ENCODE data around the gene HRK. TPM values are rescaled to one million over a fixed set of nuclear protein-coding genes. Genes with fewer than 3 reads are reported as not detected.

Gene HRK
- total and polyA plus RNA-seq, 10 of the 15 experiments (the other 5 are each of a cell fraction or from before 2014, with no cell fraction given), result not detected

GRCh38 chr12:116812238-116812637 lies 69.0 kb downstream of the HRK start:
- 45% methylated on average over 10 of the region's 10 CpGs for WGBS (ENCODE audit: insufficient coverage, insufficient replicate concordance, low lambda C conversion rate, missing lambda C conversion rate)
- Histone ChIP-seq H3K79me2 (ENCODE audit: control insufficient read depth, insufficient read depth, low read length) (no peaks in the 10 kb centered on the region), H3K27me3 (replicated peaks in 1 of 2; ENCODE audit: control insufficient read depth in 2 of 2, insufficient read depth in 2 of 2, low read length in 1 of 2) (no peaks in the 10 kb centered on the region), H3K27ac (ENCODE audit: control insufficient read depth, insufficient read depth) (no peak overlapping the region), H4K20me1 (ENCODE audit: control insufficient read depth, insufficient read depth) (no peaks in the 10 kb centered on the region), H3K9ac (ENCODE audit: control insufficient read depth, insufficient read depth, low read length) (no peak overlapping the region), H3K9me3 (replicated peaks; ENCODE audit: control insufficient read depth, insufficient read depth, low read length) (no peaks in the 10 kb centered on the region), H3K36me3 (ENCODE audit: control insufficient read depth in 2 of 2, insufficient read depth in 2 of 2, low read length in 1 of 2) (no peaks in the 10 kb centered on the region; a peak in 1 of 4 replicates), H3K4me1 (ENCODE audit: control insufficient read depth, insufficient read depth, low read length) (no peaks in the 10 kb centered on the region), H3K4me3 (no peak overlapping the region), H3K4me2 (ENCODE audit: control insufficient read depth, insufficient read depth) (no peak overlapping the region), H2AFZ (ENCODE audit: control insufficient read depth, low read depth, low read length) (no peak overlapping the region)
- intact Hi-C loops (cut with micrococcal nuclease; ENCODE audit: unreplicated experiment), result no loop called here
- TF ChIP-seq ATF2 (IDR thresholded peaks at IDR 0.05; ENCODE audit: low read length) (no peak), MYC (IDR thresholded peaks at IDR 0.05; ENCODE audit: insufficient read depth, insufficient read length, insufficient replicate concordance, low read length, severe bottlenecking) (no peak), HSF1 (IDR thresholded peaks at IDR 0.05; ENCODE audit: low read depth, low read length) (no peak), NR2F1 (conservative IDR thresholded peaks at IDR 0.05) (no peak), KAT2A (conservative IDR thresholded peaks at IDR 0.05; ENCODE audit: control insufficient read depth, low read depth, low read length) (no peak), MXI1 (IDR thresholded peaks at IDR 0.05; ENCODE audit: low read depth, low read length) (no peak), CBFB (IDR thresholded peaks at IDR 0.05; ENCODE audit: low read depth) (no peak), CBX5 (IDR thresholded peaks at IDR 0.05; ENCODE audit: low read depth) (no peak), TAF1 (IDR thresholded peaks at IDR 0.05; ENCODE audit: borderline replicate concordance, low read depth, low read length) (no peak), SPI1 (IDR thresholded peaks at IDR 0.05; ENCODE audit: borderline replicate concordance, insufficient read depth, low read depth, low read length) (no peak)
- ChIA-PET RAD21 (ENCODE audit: unreplicated experiment) (no interaction called here), SMC1A (ENCODE audit: uncharacterized antibody, unreplicated experiment) (no interaction called here), POLR2A (no interaction called here), CTCF (interaction anchor here (0.6 kb wide), 1 partner anchor 778 kb away, joined by 4 read pairs; no protein-coding TSS in a partner anchor)
- in situ Hi-C loops (cut with MboI), result no loop called here
- DNase-seq (ENCODE audit: low read depth, low spot score), result no peak
- no TSS peak for BruUV-seq (replicated peaks)
- ATAC-seq, result no peak
- FAIRE-seq, result no peak

All from GM12878 (cell line).